Endothelial cell (in vitro differentiated cells): ENCODE results near the gene AUTS2. TPM values are rescaled to one million over a fixed set of nuclear protein-coding genes. Genes with fewer than 3 reads are reported as not detected.

ENCODE experiments used
- DNase-seq: peaks from one replicate; pipeline ENCODE4 v3.0.0; 2021; ENCODE audit warnings: low spot score
- H3K27ac Mint-ChIP-seq: one replicate; pipeline ENCODE4 v1.8.0; 2021; ENCODE audit warnings: mixed read lengths, inconsistent platforms; ENCODE audit not compliant: unreplicated experiment
- H3K27me3 Mint-ChIP-seq: one replicate; pipeline ENCODE4 v1.8.0; 2021; ENCODE audit warnings: mild to moderate bottlenecking, moderate library complexity, mixed read lengths, inconsistent platforms; ENCODE audit not compliant: unreplicated experiment
- H3K36me3 Mint-ChIP-seq: one replicate; pipeline ENCODE4 v1.8.0; 2021; ENCODE audit warnings: mild to moderate bottlenecking, low read depth, mixed read lengths, inconsistent platforms; ENCODE audit not compliant: unreplicated experiment
- H3K4me1 Mint-ChIP-seq: one replicate; pipeline ENCODE4 v1.8.0; 2021; ENCODE audit warnings: mild to moderate bottlenecking, mixed read lengths, inconsistent platforms; ENCODE audit not compliant: unreplicated experiment
- H3K4me3 Mint-ChIP-seq: one replicate; pipeline ENCODE4 v1.8.0; 2021; ENCODE audit warnings: mild to moderate bottlenecking, mixed read lengths, inconsistent platforms; ENCODE audit not compliant: unreplicated experiment
- H3K9me3 Mint-ChIP-seq: one replicate; pipeline ENCODE4 v1.8.0; 2021; ENCODE audit warnings: mixed read lengths, inconsistent platforms; ENCODE audit not compliant: unreplicated experiment
- total RNA-seq: library from RNA; stranded (reverse); fragmentation: NEBNext Ultra II Directional; extraction: Animal tissue kit (Norgen Biotek cat#: 25700); gene quantifications from one replicate; pipeline ENCODE4 v1.2.1, GENCODE V29; 2021; ENCODE audit not compliant: unreplicated experiment
- TF ChIP-seq, protein P1 (sequence below): fragments of 200-600 bp; sonication (generic); IDR thresholded peaks from one replicate; pipeline ENCODE4 v1.5.0; 2021; ENCODE audit warnings: antibody characterized with exemption; ENCODE audit not compliant: unreplicated experiment

AUTS2 gene
- total RNA-seq, 1 donor from 2014 or later = 103 TPM

DNA sequence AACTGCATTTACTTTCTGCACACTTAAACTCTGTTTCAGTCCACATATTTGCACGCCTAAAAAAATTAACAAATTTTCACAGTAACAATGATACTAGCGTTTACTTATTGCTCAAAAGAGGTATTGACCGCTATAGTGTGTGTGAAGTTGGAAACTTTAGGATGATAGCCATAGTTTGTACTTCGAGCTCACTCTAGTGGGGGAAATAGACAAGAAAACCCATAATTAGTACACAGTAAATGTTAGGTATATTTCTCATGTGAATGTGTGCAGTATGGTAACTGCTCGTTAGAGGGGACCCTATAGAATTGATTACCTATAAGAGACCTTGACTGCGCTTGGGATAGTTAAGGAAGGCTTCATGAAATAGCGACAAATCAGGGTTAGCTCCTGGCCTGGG, 238.4 kb downstream of the AUTS2 start:
- no peak for DNase-seq
- TF ChIP-seq, protein P1, sequence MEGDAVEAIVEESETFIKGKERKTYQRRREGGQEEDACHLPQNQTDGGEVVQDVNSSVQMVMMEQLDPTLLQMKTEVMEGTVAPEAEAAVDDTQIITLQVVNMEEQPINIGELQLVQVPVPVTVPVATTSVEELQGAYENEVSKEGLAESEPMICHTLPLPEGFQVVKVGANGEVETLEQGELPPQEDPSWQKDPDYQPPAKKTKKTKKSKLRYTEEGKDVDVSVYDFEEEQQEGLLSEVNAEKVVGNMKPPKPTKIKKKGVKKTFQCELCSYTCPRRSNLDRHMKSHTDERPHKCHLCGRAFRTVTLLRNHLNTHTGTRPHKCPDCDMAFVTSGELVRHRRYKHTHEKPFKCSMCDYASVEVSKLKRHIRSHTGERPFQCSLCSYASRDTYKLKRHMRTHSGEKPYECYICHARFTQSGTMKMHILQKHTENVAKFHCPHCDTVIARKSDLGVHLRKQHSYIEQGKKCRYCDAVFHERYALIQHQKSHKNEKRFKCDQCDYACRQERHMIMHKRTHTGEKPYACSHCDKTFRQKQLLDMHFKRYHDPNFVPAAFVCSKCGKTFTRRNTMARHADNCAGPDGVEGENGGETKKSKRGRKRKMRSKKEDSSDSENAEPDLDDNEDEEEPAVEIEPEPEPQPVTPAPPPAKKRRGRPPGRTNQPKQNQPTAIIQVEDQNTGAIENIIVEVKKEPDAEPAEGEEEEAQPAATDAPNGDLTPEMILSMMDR = no peak
- H3K27ac Mint-ChIP-seq = no peak overlapping the region
- H3K27me3 Mint-ChIP-seq = peaks cover 2% of the 10 kb centered on the region
- H3K9me3 Mint-ChIP-seq = no peaks in the 10 kb centered on the region
- H3K36me3 Mint-ChIP-seq = no peaks in the 10 kb centered on the region
- peaks cover 43% of the 10 kb centered on the region for H3K4me1 Mint-ChIP-seq
- H3K4me3 Mint-ChIP-seq = no peak overlapping the region

DNA sequence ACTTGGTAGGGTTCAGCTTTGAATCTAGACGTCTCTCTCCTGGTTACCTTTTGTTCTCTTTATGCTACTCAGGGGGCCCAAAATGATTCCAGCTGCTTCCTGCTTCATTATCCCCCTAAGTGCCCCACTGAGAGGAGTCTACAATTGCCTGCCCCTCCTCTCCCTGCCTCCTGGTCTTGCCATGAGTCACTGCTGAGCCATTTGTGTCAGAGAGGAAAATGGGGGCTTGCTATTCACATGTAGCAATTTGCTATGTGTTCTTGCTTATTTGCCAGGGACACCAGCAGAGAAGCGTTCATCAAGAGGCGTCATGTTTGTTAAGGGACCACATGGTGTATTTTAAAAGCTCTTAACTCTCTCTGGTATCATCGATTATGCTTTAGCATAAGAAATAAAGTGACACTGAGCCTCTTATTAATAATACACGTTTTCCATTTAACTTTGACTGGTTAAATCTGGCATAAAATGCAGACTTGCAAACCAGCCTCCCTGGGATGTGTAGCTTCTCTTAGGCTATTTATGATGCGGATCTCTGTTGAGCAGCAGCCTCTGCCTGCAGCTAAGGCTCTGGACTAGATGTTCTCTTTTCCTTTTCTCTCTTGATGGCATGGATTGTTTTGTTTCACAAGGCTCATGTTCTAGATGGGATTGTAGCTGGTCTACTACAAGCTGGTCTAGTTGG, 239.3 kb downstream of the AUTS2 start:
- H3K4me1 Mint-ChIP-seq = peaks cover 43% of the 10 kb centered on the region
- peaks cover 2% of the 10 kb centered on the region for H3K27me3 Mint-ChIP-seq
- DNase-seq = no peak
- H3K9me3 Mint-ChIP-seq = no peaks in the 10 kb centered on the region
- H3K36me3 Mint-ChIP-seq = no peaks in the 10 kb centered on the region
- no peak overlapping the region for H3K4me3 Mint-ChIP-seq
- peak overlapping the region; percentile 39 for H3K27ac Mint-ChIP-seq
- TF ChIP-seq, protein P1 = no peak

DNA sequence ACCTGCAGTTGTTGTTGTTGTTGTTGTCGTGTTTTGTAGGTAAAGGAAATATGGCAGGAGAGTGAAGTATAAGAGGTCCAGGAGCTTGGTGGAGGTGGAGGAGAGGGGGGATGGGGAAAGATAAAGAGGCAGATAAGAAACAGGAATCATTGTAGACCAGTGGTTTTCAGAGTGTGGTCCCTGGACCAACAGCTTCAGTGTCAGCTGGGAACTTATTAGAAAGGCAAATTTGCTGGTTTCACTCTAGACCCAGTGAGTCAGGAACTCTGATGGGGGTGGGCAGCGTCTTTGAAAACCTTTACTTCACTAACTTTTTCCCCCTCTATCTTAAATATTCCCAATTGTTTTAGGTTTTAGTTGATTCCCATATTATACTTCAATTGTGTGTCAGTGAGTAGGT, 241.5 kb downstream of the AUTS2 start:
- H3K36me3 Mint-ChIP-seq = no peaks in the 10 kb centered on the region
- H3K27me3 Mint-ChIP-seq = no peaks in the 10 kb centered on the region
- H3K4me1 Mint-ChIP-seq = peaks cover 31% of the 10 kb centered on the region
- no peak for DNase-seq
- no peaks in the 10 kb centered on the region for H3K9me3 Mint-ChIP-seq
- H3K27ac Mint-ChIP-seq = no peak overlapping the region
- H3K4me3 Mint-ChIP-seq = no peak overlapping the region
- TF ChIP-seq, protein P1 = no peak

DNA sequence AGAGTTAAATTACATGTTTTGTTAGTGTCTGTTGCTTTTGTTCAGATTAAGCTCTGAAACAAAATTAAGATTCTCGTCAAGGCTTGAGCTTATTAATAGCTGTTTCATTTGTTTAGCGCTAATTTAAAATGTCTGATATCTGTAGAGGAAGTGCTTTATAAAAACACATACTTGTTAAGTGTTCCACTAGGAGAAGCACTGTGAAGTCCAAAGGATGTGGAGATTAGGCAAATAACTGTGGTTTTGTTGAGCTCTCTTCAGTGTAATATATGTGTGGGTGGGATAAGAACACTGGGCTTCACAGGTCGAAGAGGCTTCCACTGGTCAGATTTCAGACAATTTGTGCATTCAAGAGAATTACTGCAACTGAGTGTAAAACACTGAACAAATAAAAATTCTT, 242.0 kb downstream of the AUTS2 start:
- H3K27me3 Mint-ChIP-seq = no peaks in the 10 kb centered on the region
- TF ChIP-seq, protein P1 = no peak
- DNase-seq = no peak
- H3K4me1 Mint-ChIP-seq = peaks cover 29% of the 10 kb centered on the region
- H3K4me3 Mint-ChIP-seq = no peak overlapping the region
- H3K27ac Mint-ChIP-seq = no peak overlapping the region
- H3K9me3 Mint-ChIP-seq = no peaks in the 10 kb centered on the region
- H3K36me3 Mint-ChIP-seq = no peaks in the 10 kb centered on the region

DNA sequence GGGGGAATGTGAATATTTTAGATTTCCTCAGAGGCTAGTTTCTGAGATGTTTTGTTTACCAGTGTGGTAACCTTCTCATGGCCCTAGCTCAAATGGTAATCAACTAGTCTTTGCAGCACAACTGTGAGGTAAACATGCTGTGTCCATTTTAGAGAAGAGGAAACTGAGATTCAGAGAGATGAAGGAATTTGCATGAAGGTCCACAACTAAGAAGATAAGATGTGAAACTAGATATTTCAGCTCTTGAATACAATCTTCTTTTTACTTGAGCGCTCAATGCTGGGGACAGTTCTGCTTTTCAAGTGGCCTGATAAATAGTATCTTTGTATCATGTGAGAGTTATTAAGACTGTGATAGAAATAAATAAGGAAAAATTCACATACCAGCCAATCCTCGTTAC, 245.4 kb downstream of the AUTS2 start:
- TF ChIP-seq, protein P1 = no peak
- H3K4me1 Mint-ChIP-seq = peaks cover 12% of the 10 kb centered on the region
- H3K4me3 Mint-ChIP-seq = no peak overlapping the region
- H3K36me3 Mint-ChIP-seq = no peaks in the 10 kb centered on the region
- H3K27ac Mint-ChIP-seq = no peak overlapping the region
- H3K9me3 Mint-ChIP-seq = no peaks in the 10 kb centered on the region
- H3K27me3 Mint-ChIP-seq = peaks cover 3% of the 10 kb centered on the region
- no peak for DNase-seq
